Neural progenitor cell (in vitro differentiated cells): ENCODE data around the gene ADAMTSL2.

Source experiments
- EZH2 ChIP-seq: fragments of 200-600 bp; sonication (generic); IDR thresholded peaks from 2 replicates; pipeline ENCODE4 v1.6.1; 2017; ENCODE audit warnings: antibody characterized with exemption, mild to moderate bottlenecking, moderate library complexity
- TF ChIP-seq, protein P1 (sequence below): fragments of 200-600 bp; sonication (generic); IDR thresholded peaks from 2 replicates; pipeline ENCODE4 v1.5.1; 2017; ENCODE audit warnings: antibody characterized with exemption, mild to moderate bottlenecking

DNA sequence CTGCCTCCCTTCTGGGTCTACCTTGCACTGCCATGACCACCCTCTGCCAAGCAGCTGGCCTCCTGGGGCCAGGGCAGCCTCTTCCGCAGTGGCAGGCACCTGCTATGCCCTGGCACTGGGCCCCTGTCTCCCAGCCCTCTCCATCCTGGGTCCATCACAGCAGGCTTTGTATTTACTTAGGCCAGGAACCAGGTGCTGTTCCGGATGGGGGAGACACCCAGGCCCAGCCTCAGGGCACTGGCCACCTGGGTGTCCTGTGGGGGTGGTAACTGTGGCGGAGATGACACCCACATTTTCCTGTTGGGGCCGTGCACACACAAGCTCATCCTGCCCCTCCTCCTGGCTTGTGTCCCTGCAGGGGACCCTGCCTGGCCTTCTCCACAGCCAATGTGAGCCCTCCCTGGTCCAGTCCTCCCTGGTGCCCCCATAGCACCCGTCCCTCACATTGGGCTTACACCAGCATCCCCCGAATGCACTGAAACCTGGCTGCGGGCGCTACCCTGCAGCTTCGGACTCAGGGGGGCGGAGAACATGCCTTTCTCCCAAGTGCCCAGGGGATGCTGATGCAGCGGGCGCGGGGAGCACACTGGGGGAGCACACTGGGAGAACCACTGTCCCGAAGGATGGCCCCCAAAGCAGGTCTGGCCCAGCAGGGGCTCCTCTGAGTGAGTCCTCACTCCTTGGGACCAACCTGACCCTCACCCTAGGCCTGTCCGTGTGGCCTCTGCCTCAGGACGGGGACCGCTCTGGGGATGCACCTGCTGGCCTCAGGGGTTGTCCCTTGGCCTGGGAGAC, 56.8 kb downstream of the ADAMTSL2 start:
- TF ChIP-seq, protein P1, sequence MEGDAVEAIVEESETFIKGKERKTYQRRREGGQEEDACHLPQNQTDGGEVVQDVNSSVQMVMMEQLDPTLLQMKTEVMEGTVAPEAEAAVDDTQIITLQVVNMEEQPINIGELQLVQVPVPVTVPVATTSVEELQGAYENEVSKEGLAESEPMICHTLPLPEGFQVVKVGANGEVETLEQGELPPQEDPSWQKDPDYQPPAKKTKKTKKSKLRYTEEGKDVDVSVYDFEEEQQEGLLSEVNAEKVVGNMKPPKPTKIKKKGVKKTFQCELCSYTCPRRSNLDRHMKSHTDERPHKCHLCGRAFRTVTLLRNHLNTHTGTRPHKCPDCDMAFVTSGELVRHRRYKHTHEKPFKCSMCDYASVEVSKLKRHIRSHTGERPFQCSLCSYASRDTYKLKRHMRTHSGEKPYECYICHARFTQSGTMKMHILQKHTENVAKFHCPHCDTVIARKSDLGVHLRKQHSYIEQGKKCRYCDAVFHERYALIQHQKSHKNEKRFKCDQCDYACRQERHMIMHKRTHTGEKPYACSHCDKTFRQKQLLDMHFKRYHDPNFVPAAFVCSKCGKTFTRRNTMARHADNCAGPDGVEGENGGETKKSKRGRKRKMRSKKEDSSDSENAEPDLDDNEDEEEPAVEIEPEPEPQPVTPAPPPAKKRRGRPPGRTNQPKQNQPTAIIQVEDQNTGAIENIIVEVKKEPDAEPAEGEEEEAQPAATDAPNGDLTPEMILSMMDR = no peak
- TF ChIP-seq EZH2 = no peak
